HG03457 (cell line): Measurements from ENCODE around the gene CDC37.
"Not testable (repeated sequence)": the region's sequence is repeated elsewhere in the genome, so short reads cannot be mapped to it uniquely, and the experiment has no call there.

Experiments used
- ATAC-seq: cut with Tn5 transposase; IDR thresholded peaks from one replicate; pipeline ENCODE4 v1.9.1; 2021; ENCODE audit warnings: moderate number of reproducible peaks; ENCODE audit not compliant: unreplicated experiment

Gene CDC37

GRCh38 chr19:10398819-10399218 is 4.5 kb downstream of the CDC37 start:
- no peak for ATAC-seq

DNA sequence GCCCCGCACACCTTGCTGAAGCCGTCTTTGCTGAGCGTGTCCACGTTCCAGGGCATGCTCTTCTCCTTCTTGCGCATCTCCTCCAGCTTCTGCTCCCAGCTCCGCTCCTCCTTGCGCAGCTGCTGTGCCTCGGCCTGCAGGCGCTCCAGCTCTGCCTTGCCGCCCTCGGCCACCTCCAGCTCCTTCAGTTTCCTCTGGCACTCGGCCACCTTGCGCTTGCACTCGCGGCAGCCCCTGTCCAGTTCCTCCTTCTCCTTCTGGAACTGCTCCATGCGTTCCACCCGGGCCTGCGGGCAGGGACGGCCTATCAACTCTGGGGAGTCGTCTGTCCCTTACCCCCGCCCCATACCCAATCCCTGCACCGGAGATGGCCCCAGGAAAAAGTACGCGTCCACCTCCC is 7.4 kb downstream of the CDC37 start:
- ATAC-seq = no peak

GRCh38 chr19:10395436-10395835 is 7.9 kb downstream of the CDC37 start:
- no peak for ATAC-seq

DNA sequence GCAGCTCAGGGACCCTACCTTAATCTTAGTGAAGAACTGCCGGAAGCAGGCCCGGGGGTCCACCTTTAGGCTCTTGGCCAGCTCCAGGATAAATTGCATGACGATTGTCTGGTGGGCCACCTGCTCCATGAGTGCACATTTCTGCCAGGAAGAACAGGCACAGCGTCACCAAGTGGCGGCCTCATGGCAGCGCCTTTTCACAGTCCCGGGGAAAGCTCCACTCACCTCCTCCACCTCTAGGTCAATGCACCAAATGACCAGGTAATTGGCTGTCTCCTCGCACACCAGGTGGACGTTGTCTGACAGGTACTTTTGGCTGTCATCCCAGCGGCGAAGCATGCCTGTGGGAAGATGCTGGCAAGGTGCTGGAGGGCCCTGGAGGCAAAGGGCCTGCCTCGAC is 8.3 kb downstream of the CDC37 start:
- ATAC-seq = no peak

DNA sequence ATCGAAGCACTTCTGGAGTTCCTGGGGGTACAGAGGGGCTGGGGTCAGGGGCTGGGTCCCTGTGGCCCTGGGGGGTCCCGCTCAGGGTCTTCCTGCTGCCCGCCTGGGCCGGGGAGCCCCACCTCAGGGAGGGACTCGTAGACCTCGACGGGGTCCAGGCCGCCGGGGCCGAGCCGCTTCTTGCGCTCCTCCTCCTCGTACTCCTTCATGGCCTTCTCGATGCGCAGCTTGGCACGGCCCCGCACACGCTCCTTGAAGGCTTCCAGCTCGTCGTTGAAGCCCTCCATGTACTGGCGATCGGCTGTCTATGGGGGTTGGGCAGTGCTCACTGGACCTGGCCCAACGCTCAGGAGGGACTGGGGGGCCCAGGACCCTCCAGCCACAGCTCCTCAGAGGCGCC is 10.2 kb downstream of the CDC37 start:
- ATAC-seq = no peak

DNA sequence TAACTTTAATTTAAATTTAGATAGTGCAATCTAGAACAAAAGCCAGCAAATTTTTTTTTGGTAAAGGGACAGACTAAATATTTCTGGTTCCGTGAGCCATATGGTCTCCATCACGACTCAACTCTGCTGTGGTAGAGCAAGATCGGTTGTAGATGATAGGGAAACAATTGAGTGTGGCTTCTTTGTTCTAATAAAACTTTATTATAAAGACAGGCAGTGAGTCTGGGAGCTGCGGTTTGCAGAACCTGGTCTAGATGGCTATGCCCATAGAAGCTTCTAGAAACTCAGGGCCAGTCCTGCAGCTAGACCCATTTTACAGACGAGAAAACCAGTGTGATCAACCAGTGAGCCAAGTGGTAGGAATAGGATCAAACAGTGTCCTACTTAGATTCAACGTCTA is 11.2 kb downstream of the CDC37 start:
- ATAC-seq = no peak

DNA sequence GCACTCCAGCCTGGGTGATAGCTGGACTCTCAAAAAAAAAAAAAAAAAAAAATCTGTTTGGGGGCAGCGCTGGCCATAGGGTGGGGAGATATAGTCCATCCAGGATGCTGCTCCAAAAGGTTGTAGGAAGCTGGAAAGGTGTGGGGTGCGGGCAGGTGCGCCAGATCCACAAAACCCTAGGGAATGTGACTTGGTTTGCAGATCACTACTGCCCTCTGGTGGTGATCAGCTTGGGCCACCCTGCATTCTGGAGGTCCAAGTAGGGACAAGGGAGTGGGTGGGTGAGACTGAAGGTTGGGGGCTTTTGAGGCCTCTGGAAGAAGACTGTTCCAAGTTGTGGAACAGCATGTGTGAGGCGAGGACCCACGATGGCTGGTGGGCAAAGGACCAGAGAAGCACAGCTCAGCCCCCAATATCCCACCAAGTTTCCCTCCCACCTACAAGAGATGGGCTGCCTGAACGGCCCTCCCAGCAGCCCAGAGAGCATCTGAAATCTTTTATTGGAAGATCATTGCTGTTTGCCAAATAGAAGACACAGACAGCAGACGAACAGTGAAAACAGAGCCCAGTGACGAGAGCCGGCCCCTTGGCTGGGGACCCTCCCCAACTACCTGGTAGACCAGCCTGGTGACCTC is 12.6 kb downstream of the CDC37 start:
- no peak for ATAC-seq

DNA sequence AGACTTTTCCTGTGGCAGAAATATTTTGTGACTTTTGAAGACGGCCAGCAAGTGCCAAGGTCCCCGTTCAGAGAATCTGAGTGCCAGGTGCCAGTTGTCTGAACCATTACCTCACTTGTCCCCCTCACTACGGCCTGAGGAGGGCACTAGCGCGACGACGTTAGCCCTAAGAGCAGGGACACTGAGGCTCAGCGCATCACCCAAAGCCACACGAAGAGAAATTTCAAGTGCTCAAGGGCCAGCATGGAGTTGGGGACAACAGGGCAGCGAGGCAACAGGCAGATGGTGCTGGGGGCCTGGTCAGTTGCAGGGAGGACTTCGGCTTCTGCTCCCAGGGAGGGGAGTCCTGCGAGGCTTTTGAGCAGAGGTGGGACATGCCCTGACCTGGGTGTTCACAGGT is 13.5 kb downstream of the CDC37 start:
- no peak for ATAC-seq

DNA sequence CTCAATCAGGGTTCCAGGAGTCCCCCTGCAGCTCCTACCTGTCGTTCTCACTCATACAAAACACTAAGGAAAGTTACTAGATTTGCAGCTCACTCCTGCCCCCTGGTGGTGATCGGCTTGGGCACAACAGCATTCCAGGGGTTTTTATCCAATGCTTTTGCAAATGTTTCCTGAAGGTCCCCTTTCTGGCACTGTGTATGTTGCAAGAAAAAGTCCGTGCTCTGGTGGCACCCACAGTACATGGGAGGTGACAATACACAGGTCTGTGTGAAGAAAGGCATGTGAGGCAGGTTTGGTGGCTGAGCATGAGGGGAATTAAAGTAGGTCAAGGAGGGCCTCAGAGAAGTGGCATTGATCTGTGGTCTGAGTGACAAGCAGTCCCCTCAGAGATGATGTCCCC is 14.4 kb downstream of the CDC37 start:
- ATAC-seq = no peak

DNA sequence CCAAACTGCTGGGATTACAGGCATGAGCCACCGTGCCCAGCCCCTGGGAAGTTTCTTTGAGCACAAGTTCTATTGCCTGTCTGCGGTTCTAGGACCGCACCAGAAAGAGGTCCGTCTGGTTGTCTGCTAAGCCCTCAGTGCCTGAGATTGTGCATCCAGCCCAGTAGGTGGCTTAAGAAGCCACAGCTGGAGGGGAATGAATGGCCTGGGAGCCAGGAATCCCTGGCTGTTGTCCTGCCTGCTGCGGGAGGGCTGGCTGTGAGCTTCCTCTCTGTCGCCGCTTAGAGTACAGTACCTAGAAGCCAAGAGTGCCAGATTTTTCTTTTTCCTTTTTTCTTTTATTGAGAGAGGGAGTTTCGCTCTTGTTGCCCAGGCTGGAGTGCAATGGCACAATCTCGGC is 18.8 kb downstream of the CDC37 start:
- ATAC-seq = no peak

DNA sequence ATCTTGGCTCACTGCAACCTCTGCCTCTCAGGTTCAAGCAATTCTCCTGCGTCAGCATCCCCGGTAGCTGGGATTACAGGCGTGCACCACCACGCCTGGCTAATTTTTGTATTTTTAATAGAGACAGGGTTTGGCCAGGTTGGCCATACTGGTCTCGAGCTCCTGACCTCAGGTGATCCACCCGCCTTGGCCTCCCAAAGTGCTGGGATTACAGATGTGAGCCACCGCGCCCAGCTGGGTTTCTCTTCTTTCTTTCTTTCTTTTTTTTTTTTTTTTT is 20.2 kb downstream of the CDC37 start:
- ATAC-seq = not testable (repeated sequence)

DNA sequence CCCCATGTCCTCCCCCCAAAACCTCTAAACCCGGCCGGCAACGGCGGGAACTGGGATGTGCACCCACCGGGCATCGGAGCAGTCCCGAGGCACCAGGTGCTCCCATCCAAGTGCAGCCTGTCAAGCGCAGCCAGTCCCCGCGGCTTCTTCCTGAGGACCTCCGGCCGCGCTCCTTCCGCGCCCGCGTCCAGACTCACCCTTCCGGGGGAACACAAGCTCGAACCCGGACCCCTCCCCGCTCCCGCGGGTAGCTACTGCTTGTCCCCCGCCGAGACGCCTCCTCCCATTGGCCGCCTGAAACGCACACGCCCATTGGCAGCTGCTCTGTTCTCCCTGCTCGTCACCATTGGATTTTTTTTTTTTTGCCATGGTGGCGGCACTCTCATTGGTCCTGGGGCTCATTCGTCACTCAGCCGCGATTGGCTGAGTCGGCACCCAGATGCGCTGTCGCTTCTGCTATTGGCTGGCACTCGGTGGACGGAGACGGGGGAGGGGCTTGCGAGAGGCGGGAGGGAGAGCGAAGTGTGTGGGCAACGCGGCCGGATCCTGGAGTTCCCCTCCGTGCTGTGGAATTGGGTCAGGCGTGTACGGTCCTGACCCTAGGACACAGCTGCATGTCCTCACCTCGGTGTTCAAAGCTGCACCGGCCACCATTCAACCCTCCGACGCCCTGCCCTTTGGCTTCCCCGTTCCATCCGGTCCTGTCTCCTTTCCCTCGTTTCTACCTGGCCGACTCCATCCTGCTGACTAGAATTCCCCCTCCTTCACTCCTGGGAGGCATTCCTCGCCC is 22.8 kb downstream of the CDC37 start, which contains the start of gene TYK2:
Gene TYK2, minus strand, starts transcription at position 260 of the 790 bp plus-strand sequence. CDS start 2,166 bp downstream, outside the sequence.
- peak; percentile 71 for ATAC-seq

GRCh38 chr19:10379880-10380312 is 23.4 kb downstream of the CDC37 start:
- ATAC-seq = no peak

DNA sequence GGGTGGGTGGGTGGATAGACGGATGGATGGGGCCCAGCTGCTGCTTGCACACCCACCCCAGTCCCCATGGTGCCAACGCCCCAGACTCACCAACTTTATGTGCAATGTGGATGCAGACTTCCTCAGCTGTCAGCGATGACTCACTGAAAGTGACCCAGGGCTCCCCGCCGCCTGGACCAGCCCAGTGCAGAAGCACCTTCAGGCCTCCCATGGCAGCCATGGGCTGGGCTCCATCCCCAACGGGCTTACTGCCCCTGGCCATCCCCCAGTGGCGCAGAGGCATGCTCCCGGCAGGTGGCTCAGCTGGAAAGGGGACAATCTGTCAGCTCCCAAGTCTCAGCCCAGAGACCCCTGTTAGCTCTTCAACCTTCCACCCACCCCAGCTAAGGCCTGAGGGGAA is 25.2 kb downstream of the CDC37 start:
- no peak for ATAC-seq

- ATAC-seq = not testable (repeated sequence)
Observed at GRCh38 chr19:10377140-10377640, 26.2 kb downstream of the CDC37 start.

GRCh38 chr19:10374931-10375330 is 28.4 kb downstream of the CDC37 start:
- ATAC-seq = no peak

- no peak for ATAC-seq
Observed at GRCh38 chr19:10372690-10373089, 30.7 kb downstream of the CDC37 start.

- no peak for ATAC-seq
Observed at GRCh38 chr19:10368101-10368803, 35.1 kb downstream of the CDC37 start.

DNA sequence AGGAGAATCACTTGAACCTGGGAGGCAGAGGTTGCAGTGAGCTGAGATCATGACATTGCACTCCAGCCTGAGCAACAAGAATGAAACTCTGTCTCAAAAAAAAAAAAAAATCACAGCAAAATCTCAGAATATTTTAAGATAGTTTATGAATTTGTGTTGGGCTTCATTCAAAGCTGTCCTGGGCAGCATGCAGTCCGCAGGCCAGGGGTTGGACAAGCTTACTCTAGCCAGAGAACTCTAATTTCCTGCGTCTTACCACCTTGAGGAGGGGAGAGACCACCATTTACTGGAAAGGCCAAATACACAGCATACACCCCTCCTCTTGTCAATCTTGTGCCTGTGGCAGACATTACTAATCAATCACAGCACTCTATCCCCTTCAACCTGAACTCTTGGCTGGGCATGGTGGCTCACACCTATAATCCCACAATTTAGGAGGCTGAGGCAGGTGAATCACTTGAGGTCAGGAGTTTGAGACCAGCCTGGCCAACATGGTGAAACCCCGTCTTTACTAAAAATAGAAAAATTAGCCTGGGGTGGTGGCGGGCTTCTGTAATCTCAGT is 36.3 kb downstream of the CDC37 start:
- ATAC-seq = not testable (repeated sequence)

DNA sequence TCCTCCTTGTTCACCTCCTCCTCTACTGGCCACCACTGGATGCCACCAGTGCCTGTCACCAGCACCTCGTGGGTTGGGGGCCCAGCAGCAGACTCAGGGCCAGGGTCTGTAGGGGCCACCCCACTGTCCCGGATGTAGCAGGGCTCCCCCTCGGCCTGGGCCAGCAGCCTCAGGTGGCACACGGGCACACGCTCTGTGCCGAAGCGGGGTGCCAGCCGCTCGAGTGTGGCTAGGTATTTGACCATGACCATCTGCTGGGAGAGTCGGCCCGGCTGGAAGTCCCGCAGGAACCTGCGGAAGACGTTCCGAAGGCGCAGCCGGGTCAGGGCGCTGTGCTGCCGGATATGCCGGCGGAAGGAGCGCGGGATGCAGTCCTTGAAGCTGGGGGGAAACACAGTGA is 37.8 kb downstream of the CDC37 start:
- no peak for ATAC-seq

DNA sequence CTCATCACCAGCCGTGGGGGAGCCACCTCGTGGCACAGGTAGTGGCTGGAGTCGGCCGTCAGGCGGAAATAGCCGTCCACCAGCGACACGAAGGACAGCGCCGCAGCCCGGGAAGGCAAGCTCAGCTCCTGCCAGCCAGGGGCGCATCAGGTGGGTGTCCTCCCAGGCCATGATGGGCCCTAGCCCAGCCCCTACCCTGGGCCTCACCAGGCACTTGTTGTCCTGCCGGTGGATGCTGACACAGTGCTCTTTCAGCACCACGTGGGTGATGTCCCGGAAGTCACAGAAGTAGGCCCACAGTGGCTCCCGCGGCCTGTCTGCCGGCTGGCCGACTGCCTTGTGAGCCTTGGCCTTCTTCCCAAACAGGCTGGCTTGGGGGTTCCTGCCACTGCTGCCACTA is 38.7 kb downstream of the CDC37 start:
- ATAC-seq = no peak
